ENCODE data around the gene PXMP2. TPM values are rescaled to one million over a fixed set of nuclear protein-coding genes. Genes with fewer than 3 reads are reported as not detected.

Gene PXMP2
- total RNA-seq, 1 donor from 2014 or later: 18.6 TPM

DNA sequence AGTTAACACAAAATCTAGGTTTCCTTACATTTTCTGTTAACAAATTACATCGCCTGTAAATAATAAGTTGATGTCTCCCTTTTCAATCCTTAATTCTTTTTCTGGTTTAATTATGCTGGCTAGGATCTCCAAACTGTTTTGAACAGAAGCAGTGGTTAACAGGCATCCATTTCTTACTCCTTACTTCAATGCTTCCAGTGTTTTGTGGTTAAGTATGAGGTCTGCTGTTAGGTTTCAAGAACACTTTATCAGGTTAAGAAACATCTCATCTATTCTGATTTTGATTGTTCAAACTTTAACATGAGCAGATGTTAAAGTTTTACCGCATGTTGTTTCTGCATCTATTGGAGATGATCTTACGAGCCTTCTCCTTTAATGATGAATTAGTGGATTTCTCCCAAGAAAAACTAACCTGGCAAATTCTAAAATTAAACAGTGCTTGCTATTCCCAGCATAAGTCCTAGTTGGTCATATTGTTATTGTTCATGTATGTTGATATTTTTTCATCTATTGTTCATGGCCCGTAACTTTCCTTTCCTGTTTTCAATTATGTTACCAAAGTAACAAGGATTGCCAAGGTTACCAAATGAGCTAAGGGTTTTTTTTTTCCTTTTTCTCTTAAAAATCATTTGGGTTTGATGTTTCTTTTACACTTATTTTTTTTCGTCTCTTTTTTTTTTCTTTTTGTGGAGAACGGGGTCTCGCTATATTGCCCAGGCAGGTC is 33.7 kb upstream of the PXMP2 start:
- Mint-ChIP-seq H3K27ac (ENCODE audit: unreplicated experiment) (peak overlapping the region; percentile 44), H3K36me3 (ENCODE audit: low read depth, unreplicated experiment) (peaks cover 31% of the 10 kb centered on the region), H3K27me3 (ENCODE audit: unreplicated experiment) (no peaks in the 10 kb centered on the region), H3K4me3 (ENCODE audit: unreplicated experiment) (no peak overlapping the region), H3K4me1 (ENCODE audit: unreplicated experiment) (peaks cover 12% of the 10 kb centered on the region), H3K9me3 (ENCODE audit: unreplicated experiment) (no peaks in the 10 kb centered on the region)
- DNase-seq (ENCODE audit: low spot score): no peak
- TF ChIP-seq CTCF (IDR thresholded peaks at IDR 0.05; ENCODE audit: unreplicated experiment): no peak

DNA sequence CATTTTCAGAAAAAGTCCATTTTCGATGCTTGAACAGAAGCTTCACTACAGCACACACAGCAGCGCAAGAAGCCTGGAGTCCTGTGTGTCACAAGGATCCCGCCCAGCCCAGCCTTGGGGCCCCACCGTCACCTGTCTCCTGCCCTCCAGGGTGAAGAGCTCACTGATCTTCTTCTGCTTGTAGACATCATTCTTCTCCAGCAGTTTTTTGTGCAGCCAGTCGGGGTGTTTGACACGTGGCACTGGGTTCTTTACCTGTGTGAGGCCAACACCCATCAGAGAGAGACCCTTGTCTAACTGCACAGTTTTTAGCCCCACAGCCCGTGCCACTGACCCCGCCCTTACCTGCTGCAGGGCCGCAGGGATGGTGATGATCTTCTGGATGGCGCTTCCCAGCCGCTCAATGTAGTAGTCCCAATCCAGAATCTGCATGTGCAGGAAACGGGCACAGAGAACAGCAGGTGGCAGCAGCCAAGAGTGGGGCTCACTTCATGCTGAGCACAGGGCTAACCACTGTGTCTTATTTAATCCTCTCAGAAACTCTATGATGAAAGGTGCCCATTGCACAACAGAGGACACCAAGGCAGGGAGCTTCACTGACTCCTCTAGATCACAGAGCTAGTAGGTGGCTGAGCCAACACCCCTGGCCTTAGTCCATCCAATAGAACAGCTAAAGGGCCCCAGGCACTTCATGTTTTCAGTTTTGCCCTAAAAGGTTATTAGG is 30.2 kb upstream of the PXMP2 start:
- DNase-seq (ENCODE audit: low spot score): no peak
- no peaks in the 10 kb centered on the region for H3K9me3 Mint-ChIP-seq (ENCODE audit: unreplicated experiment)
- no peak overlapping the region for H3K27ac Mint-ChIP-seq (ENCODE audit: unreplicated experiment)
- H3K27me3 Mint-ChIP-seq (ENCODE audit: unreplicated experiment): peaks cover 7% of the 10 kb centered on the region
- peaks cover 43% of the 10 kb centered on the region for H3K4me1 Mint-ChIP-seq (ENCODE audit: unreplicated experiment)
- H3K4me3 Mint-ChIP-seq (ENCODE audit: unreplicated experiment): peak overlapping the region; percentile 58
- peaks cover 46% of the 10 kb centered on the region for H3K36me3 Mint-ChIP-seq (ENCODE audit: low read depth, unreplicated experiment)
- TF ChIP-seq CTCF (IDR thresholded peaks at IDR 0.05; ENCODE audit: unreplicated experiment): no peak

- Mint-ChIP-seq H3K36me3 (ENCODE audit: low read depth, unreplicated experiment) (peaks cover 52% of the 10 kb centered on the region), H3K4me1 (ENCODE audit: unreplicated experiment) (peaks cover 55% of the 10 kb centered on the region)
Measured at GRCh38 chr12:132658149-132658894, 29.1 kb upstream of the PXMP2 start.

GRCh38 chr12:132659146-132659545 is 28.2 kb upstream of the PXMP2 start:
- Mint-ChIP-seq H3K9me3 (ENCODE audit: unreplicated experiment) (no peaks in the 10 kb centered on the region), H3K27ac (ENCODE audit: unreplicated experiment) (peak overlapping the region; percentile 48), H3K36me3 (ENCODE audit: low read depth, unreplicated experiment) (peaks cover 54% of the 10 kb centered on the region), H3K4me1 (ENCODE audit: unreplicated experiment) (peaks cover 63% of the 10 kb centered on the region), H3K4me3 (ENCODE audit: unreplicated experiment) (no peak overlapping the region), H3K27me3 (ENCODE audit: unreplicated experiment) (peaks cover 12% of the 10 kb centered on the region)
- TF ChIP-seq CTCF (IDR thresholded peaks at IDR 0.05; ENCODE audit: unreplicated experiment): no peak
- DNase-seq (ENCODE audit: low spot score): no peak

More at GRCh38 chr12:132658149-132658894, 29.1 kb upstream of the PXMP2 start:
- H3K9me3 Mint-ChIP-seq (ENCODE audit: unreplicated experiment): no peaks in the 10 kb centered on the region
- peaks cover 8% of the 10 kb centered on the region for H3K27me3 Mint-ChIP-seq (ENCODE audit: unreplicated experiment)
- no peak for TF ChIP-seq CTCF (IDR thresholded peaks at IDR 0.05; ENCODE audit: unreplicated experiment)
- no peak for DNase-seq (ENCODE audit: low spot score)
- H3K27ac Mint-ChIP-seq (ENCODE audit: unreplicated experiment): peak overlapping the region; percentile 87
- H3K4me3 Mint-ChIP-seq (ENCODE audit: unreplicated experiment): peak overlapping the region; percentile 58
